OCI-LY3 (cell line): ENCODE measurements around the gene SMURF2.
"Not testable (repeated sequence)": the region's sequence is repeated elsewhere in the genome, so short reads cannot be mapped to it uniquely, and the experiment has no call there.

Experiments
- H2AFZ ChIP-seq: fragments of 200-600, 300-600 bp; shearing (Covaris generic); 2 replicates; pipeline ENCODE4 v1.6.0; 2014; ENCODE audit warnings: antibody characterized with exemption, low read depth, low read length
- H3K27ac ChIP-seq: fragments of 200-600, 300-600 bp; sonication (generic); 2 replicates; pipeline ENCODE4 v1.5.1; 2014; ENCODE audit warnings: mild to moderate bottlenecking, low read length, moderate library complexity, mixed read lengths
- H3K27me3 ChIP-seq: fragments of 200-600, 300-600 bp; sonication (generic); 2 replicates; pipeline ENCODE4 v1.6.1; 2014; ENCODE audit warnings: low read depth, low read length, mixed read lengths
- H3K36me3 ChIP-seq: fragments of 200-600, 300-600 bp; sonication (generic); replicated peaks from 2 replicates; pipeline ENCODE3; 2014; ENCODE audit warnings: low read depth, low read length, mixed read lengths
- H3K4me1 ChIP-seq: fragments of 300-600, 200-600 bp; sonication (generic); 2 replicates; pipeline ENCODE4 v1.6.1; 2014; ENCODE audit warnings: low read length, mixed read lengths
- H3K4me2 ChIP-seq: fragments of 200-600, 300-600 bp; sonication (generic); 2 replicates; pipeline ENCODE4 v1.6.1; 2014; ENCODE audit warnings: low read length, mixed read lengths
- H3K4me3 ChIP-seq: fragments of 300-600, 200-600 bp; sonication (generic); 2 replicates; pipeline ENCODE4 v1.5.1; 2014; ENCODE audit warnings: antibody characterized with exemption, mild to moderate bottlenecking, low read length, moderate library complexity
- H3K79me2 ChIP-seq: fragments of 300-600, 200-600 bp; shearing (Covaris generic); 2 replicates; pipeline ENCODE4 v1.6.1; 2014; ENCODE audit warnings: mild to moderate bottlenecking, low read length, mixed read lengths
- H3K9ac ChIP-seq: fragments of 300-600, 200-600 bp; shearing (Covaris generic); 2 replicates; pipeline ENCODE4 v1.6.0; 2014; ENCODE audit warnings: mild to moderate bottlenecking, low read length, moderate library complexity
- H3K9me3 ChIP-seq: fragments of 200-600, 300-600 bp; shearing (Covaris generic); 2 replicates; pipeline ENCODE4 v1.6.1; 2014; ENCODE audit warnings: low read length, mixed read lengths; ENCODE audit not compliant: insufficient read depth
- H4K20me1 ChIP-seq: fragments of 200-600, 300-600 bp; sonication (generic); 2 replicates; pipeline ENCODE4 v1.6.1; 2016; ENCODE audit warnings: low read length, mixed read lengths; ENCODE audit not compliant: insufficient read depth
- CTCF ChIP-seq: fragments of 200-600, 300-600 bp; sonication (generic); IDR thresholded peaks from 2 replicates; pipeline ENCODE4 v1.5.1; 2014; ENCODE audit warnings: antibody characterized with exemption, low read length, low read depth
- EZH2phosphoT487 ChIP-seq: fragments of 200-600 bp; shearing (Covaris generic); IDR thresholded peaks from 2 replicates; pipeline ENCODE4 v1.6.1; 2018; ENCODE audit warnings: antibody characterized with exemption, mixed run types, low read depth

SMURF2 gene

DNA sequence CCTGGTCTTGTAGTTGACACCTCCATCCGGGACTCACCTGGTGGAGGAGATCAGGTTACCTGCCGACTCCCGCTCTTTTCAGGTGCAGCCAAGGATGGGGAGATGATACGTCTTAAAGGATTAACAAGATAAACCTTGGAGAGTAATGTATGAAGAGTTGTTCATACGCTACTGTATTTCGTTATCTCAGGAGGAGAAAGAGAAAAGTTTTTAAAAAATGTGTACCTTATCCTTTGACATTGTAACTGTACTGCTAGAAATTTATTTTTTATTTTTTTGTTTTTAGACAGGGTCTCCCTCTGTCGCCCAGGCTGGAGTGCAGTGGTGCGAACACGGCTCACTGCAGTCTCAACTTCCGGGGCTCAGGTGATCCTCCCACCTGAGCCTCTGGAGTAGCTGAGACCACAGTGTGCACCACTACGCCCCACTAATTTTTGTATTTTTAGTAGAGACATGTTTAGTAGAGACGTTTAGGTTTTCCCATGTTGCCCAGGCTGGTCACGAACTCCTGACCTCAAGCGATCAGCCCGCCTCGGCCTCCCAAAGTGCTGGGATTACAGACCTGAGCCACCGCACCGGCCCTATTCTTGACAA, 764 bp upstream of the SMURF2 start:
- TF ChIP-seq CTCF: no peak
- Histone ChIP-seq H3K4me2 (peak overlapping the region; percentile 99), H3K9me3 (no peaks in the 10 kb centered on the region), H3K79me2 (peaks cover 26% of the 10 kb centered on the region), H3K36me3 (no peaks in the 10 kb centered on the region), H3K9ac (peak overlapping the region; percentile 56), H2AFZ (peak overlapping the region; percentile 80), H3K4me1 (peaks cover 10% of the 10 kb centered on the region), H4K20me1 (peaks cover 9% of the 10 kb centered on the region; the same call in 1 of the 2 replicates), H3K27me3 (no peaks in the 10 kb centered on the region), H3K27ac (no peak overlapping the region), H3K4me3 (peak overlapping the region; percentile 86)

GRCh38 chr17:64661726-64661975, 456 bp downstream of the SMURF2 start:
- Histone ChIP-seq H3K4me1 (peaks cover 10% of the 10 kb centered on the region), H3K79me2 (peaks cover 38% of the 10 kb centered on the region), H4K20me1 (peaks cover 21% of the 10 kb centered on the region; the same call in 1 of the 2 replicates), H3K27me3 (no peaks in the 10 kb centered on the region), H2AFZ (no peak overlapping the region), H3K4me3 (peak overlapping the region; percentile 86), H3K9me3 (no peaks in the 10 kb centered on the region), H3K9ac (peak overlapping the region; percentile 71), H3K4me2 (peak overlapping the region; percentile 88), H3K27ac (no peak overlapping the region), H3K36me3 (no peaks in the 10 kb centered on the region)
- no peak for TF ChIP-seq CTCF
- TF ChIP-seq EZH2phosphoT487: no peak

GRCh38 chr17:64660978-64661725, 955 bp downstream of the SMURF2 start:
- Histone ChIP-seq H4K20me1 (peaks cover 25% of the 10 kb centered on the region; the same call in 1 of the 2 replicates), H3K4me2 (peak overlapping the region; percentile 88), H3K79me2 (peaks cover 40% of the 10 kb centered on the region), H3K4me3 (peak overlapping the region; percentile 86), H3K9ac (peak overlapping the region; percentile 71)
- H3K9me3 ChIP-seq, H3K27me3 ChIP-seq, H3K36me3 ChIP-seq, H3K27ac ChIP-seq, H3K4me1 ChIP-seq, H2AFZ ChIP-seq: not testable (repeated sequence)

- H3K36me3 ChIP-seq, H3K27ac ChIP-seq, H3K27me3 ChIP-seq, H2AFZ ChIP-seq, H3K9me3 ChIP-seq, H3K4me1 ChIP-seq: not testable (repeated sequence)
- H4K20me1 ChIP-seq: peaks cover 25% of the 10 kb centered on the region; the same call in 1 of the 2 replicates
- H3K4me2 ChIP-seq: peak overlapping the region; percentile 88
- H3K79me2 ChIP-seq: peaks cover 44% of the 10 kb centered on the region
- peak overlapping the region; percentile 71; the same call in 1 of the 2 replicates for H3K9ac ChIP-seq
- H3K4me3 ChIP-seq: peak overlapping the region; percentile 86
Measured at GRCh38 chr17:64660195-64660977, 1.7 kb downstream of the SMURF2 start.

DNA sequence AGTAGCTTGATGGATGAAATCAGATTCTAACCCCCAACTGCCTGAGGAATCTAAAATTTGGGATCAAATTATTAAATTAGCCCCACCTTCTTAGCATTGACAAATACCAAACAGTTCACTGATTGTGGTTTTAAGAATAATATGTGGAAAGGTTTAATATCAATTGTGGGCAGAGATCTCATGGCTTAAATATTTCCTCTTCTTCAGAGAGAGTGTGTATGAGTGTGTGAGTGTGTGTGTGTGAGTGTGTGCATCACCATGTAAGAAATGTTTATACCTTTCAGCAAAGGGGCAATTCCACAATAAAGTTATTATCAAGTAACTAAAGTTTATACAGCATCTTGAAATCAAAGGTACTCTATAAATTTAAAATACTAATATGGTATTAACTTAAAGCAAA, 3.2 kb downstream of the SMURF2 start:
- H3K9me3 ChIP-seq: no peaks in the 10 kb centered on the region
- peaks cover 52% of the 10 kb centered on the region for H3K79me2 ChIP-seq
- H4K20me1 ChIP-seq: peaks cover 25% of the 10 kb centered on the region; the same call in 1 of the 2 replicates
- no peak overlapping the region for H2AFZ ChIP-seq
- H3K27me3 ChIP-seq: no peaks in the 10 kb centered on the region
- H3K4me1 ChIP-seq: peaks cover 10% of the 10 kb centered on the region
- H3K36me3 ChIP-seq: no peaks in the 10 kb centered on the region
- no peak overlapping the region for H3K9ac ChIP-seq
- TF ChIP-seq CTCF (no peak), EZH2phosphoT487 (no peak)
- H3K27ac ChIP-seq: no peak overlapping the region
- no peak overlapping the region for H3K4me2 ChIP-seq
- no peak overlapping the region for H3K4me3 ChIP-seq
